HG03432 (cell line): ENCODE measurements around the gene RAB4B.
"Not testable (repeated sequence)": the region's sequence is repeated elsewhere in the genome, so short reads cannot be mapped to it uniquely, and the experiment has no call there.

Source experiments
- ATAC-seq: cut with Tn5 transposase; IDR thresholded peaks from one replicate; pipeline ENCODE4 v1.9.1; 2021; ENCODE audit warnings: mild to moderate bottlenecking, moderate library complexity; ENCODE audit not compliant: unreplicated experiment

Gene RAB4B

DNA sequence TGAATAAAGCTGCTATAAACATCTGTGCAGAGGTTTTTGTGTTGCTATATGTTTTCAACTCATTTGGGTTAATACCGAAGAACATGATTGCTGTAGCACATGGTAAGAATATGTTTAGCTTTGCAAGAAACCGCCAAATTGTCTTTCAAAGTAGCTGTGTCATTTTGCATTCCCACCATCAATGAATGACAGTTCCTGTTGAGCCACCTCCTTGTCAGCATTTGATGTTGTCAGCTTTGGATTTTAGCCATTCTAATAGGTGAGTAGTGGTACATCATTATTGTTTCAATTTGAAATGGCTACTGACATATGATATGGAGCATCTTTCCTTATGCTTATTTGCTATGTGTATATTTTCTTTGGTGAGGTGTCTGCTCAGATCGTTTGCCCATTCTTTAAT lies 64.0 kb downstream of the RAB4B start:
- ATAC-seq, result not testable (repeated sequence)

DNA sequence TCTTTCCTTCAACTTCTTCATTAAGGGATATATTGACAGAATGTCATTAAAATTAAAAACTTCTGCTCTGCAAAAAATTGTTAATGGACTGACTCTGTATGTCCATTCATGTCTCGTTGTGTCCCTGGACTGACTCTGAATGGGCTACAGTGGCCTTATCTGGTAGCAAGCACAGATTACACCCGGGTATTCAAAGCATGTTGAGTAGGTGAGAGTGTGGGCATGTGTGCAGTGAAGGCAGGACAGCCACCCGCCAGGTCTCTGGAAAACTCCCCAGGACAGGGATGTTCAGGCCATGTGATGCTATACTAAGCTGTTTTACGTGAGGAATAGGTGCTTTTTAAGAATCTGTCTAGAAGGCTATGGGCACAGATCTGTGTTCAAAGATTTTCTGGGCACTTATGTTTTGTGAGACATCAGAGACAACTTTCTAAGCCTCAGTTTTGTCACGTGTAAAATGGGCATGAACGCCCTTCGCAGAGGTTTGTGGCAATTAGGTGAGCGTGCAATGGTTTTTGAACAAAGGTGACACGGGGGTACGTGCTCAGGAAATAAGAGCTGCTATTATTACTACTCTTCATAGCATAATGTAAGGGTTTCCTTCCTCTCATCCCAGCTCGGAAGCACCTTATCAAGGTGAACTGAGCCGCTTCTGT lies 65.1 kb downstream of the RAB4B start:
- ATAC-seq, result not testable (repeated sequence)

DNA sequence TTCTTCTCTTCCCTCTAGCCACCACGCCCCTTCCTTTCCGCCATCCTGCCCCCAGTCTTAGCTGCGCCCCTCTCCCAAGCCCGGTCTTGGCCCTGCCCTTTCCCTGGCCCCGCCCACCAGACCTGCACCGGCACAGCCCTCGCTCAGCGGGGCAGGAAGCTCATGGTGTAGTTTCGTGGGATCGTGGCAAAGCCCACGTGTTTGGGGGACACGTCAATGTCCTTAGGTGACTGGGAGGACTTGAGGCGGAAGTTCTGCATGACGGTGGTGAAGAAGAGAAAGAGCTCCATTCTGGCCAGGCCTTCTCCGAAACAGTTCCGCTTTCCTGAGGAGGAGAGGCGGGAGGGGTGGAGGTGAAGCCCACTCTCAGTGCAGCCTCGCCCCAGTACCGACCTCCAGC lies 65.6 kb downstream of the RAB4B start:
- ATAC-seq, result not testable (repeated sequence)
